Head of caudate nucleus (tissue), 42 donors: ENCODE results near the gene CGB2.
A peak's percentile ranks its signal among the peaks of the same experiment; 100 is the strongest.
"Not testable (repeated sequence)": the region's sequence is repeated elsewhere in the genome, so short reads cannot be mapped to it uniquely, and the experiment has no call there.

ENCODE experiments used
- DNase-seq, 42 donors: peaks; one replicate each; pipeline versions ENCODE4 v3.0.0 to v3.0.0-alpha.2; 2020 to 2021; ENCODE audit warnings: mixed read lengths in 7 of 42
- intact Hi-C: fragments of 100-400 bp; cut with DNase I; formaldehyde crosslinking; loops from one replicate; pipeline ENCODE4 v1.15.0; 2022

Gene CGB2

GRCh38 chr19:49031642-49032301 is at the start of gene CGB2:
Gene CGB2, plus strand, starts transcription at chr19:49031890. Its CDS starts 206 bp downstream, at chr19:49032096.
- peak in 1 of 42 donors; percentile 39 for DNase-seq
- intact Hi-C loops = not testable (repeated sequence)

- no peak for DNase-seq
- intact Hi-C loops = no loop called here
Observed at GRCh38 chr19:48982280-48982679, 49.4 kb upstream of the CGB2 start.

GRCh38 chr19:48985711-48986110 is 46.0 kb upstream of the CGB2 start:
- DNase-seq = no peak
- intact Hi-C loops = no loop called here

GRCh38 chr19:48986211-48986610 is 45.5 kb upstream of the CGB2 start:
- intact Hi-C loops = no loop called here
- no peak for DNase-seq

DNA sequence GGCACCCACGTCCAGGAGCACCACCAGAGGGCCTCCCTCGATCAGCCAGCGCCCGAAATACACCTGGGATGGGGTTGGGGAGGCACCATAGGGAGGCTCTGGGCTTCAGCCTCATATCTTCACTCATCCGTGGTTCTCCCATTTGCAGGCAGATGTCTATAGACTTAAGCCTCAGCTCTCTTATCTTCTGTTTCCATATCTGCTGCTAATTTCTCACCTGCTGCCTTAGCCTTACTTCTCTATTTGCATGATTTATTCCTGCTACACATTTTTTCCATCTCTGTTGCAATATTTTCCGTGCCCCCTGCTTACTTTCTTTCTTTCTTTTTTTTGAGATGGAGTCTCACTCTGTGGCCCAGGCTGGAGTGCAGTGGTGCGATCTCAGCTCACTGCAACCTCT is 44.4 kb upstream of the CGB2 start:
- intact Hi-C loops = no loop called here
- no peak for DNase-seq

GRCh38 chr19:48988286-48988685 is 43.4 kb upstream of the CGB2 start:
- intact Hi-C loops = no loop called here
- no peak for DNase-seq

- intact Hi-C loops = no loop called here
- no peak for DNase-seq
Observed at GRCh38 chr19:48988860-48989259, 42.8 kb upstream of the CGB2 start.

- intact Hi-C loops = no loop called here
- DNase-seq = peak in 9 of 42 donors; percentile 11 to 52 (median 28)
Observed at GRCh38 chr19:48989701-48990291, 41.9 kb upstream of the CGB2 start.

- DNase-seq = no peak
- intact Hi-C loops = no loop called here
Observed at GRCh38 chr19:48990400-48990799, 41.3 kb upstream of the CGB2 start.

DNA sequence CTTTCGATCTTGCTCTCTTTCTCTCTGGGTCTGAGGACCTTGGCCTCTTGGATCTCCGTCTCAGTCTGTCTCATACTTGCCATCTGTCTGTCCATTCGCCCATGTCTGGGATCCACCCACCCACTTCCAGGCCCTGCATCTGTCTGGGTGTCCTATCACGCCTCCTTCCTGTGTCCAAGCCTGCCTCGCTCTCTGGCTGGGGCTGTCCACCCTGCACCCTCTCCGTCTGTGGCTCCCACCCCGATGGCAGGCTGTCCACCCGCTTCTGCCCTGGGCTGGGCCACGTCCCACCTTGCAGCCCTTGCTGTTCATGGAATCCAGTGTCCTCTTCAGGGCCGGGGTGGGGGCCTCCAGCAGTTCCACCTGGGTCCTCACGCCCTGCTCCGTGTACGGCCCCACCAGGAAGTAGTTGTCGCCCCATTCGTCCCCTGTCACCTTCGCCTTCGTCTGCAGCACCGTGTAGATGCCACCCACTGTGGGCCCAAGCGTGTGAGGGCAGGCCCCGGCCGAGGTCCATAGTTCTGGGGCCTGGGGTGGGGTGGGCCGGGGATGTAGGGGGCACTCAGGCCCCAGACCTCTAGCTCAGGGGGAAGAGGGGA is 40.6 kb upstream of the CGB2 start:
- intact Hi-C loops = no loop called here
- no peak for DNase-seq

DNA sequence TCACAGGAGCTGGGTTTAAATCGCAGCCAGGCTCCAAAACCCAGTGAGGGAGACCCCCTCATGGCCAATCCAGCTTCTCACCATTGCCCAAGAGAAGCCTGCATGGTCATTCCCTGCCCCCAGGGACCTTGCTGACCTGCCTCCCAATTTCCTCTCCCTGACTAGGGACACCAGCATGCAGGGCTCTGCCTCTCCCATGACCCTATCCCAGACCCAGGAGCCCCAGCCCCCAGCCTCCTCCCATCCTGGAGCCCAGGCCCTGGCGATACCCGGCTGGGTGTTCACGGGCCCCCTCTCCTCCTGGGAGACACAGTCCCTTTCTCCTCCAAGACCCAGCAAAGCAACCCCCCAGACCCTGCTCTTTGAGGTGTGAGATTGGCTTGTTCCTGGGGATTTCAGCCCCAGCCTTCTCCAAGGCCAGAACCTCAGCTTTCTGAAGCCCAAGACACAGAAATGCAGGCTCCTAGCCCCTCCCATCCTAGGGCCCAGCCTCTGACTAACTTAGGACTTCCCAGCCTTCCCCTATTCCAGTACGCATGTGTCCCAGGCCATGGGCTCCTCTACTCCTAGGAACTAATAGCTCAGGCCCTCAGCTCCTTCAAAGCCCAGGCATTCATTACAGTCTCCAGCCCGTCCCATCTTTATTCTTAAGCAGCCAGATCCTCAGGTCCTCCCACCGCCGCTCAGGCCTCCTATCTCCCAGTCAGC is 39.7 kb upstream of the CGB2 start:
- peak in 30 of 42 donors; percentile 25 to 79 (median 42) for DNase-seq

DNA sequence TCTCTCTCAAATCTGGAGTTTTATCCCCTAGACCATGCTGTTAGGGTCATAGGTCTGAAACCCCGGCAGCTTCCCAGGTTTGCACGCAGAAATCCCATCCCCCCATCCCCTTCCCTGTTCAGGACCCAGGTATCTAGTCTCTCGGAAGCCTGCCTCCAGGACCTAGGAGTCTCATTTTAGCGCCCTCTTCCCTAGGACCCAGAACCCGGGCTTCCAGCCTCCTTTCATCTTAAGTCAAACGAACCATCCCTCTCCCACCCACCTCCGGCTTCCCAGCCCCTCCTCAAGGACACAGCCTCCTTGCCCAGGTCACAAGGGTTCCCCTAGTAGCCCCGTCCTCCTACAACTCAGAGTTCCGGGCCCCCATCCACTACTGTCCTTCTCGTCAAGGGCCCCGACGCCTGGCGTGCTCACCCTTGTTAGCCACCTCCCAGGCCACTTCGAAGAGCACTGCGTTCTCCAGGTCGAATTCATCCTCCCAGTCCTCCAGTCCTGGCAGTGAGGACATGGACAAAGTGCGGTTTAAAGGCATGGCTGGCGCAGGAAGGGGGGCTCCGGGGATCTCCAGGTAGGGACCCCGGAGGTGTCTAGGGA is 39.0 kb upstream of the CGB2 start:
- peak in 24 of 42 donors; percentile 8 to 53 (median 28) for DNase-seq
- intact Hi-C loops = no loop called here

More for the DNA sequence above, 39.7 kb upstream of the CGB2 start:
- intact Hi-C loops = no loop called here

DNA sequence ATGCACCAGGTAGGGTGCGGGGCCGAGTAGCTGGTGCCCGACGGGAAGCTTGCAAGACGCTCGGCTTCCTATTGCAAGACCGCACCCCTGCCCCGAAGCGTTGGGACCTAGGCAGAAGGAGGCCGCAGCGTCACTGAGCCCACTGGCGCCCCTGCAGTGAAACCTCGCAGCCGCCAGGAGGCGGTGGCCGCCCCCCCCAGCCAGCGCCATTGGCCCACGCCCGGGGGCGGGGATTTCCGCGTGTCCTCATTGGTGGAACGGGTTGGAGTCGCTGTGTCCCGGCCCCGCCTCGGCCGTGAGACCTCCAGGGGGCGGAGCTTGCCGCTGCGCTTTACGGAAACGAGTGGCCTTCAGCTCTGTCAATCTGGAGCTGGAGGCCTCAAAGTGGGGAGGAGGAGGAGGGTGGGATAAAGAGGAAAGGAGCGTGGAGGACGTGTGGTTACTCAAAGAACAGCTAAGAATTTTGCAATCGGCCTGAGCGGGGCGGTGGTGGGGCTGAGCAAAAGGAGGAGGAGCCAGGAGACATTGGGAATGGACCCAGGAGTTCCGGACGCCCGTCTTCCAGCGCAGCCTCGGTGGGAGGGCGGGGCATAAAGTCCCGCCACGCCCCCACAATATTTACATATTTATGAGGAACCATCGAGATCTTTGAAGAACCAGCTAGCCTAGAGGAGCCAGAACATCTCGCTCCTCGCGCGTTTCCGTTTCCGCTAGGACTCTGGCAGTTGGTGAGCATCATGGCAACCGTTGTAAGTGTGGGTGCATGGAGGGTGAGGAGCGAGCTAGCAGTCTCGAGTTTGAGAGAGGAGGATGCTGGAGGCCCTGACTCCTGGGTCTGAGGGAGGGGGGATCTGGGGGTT is 38.3 kb upstream of the CGB2 start, which contains the start of the genes GYS1 and RUVBL2:
Gene GYS1, minus strand, starts transcription at position 135 of the 860 bp plus-strand sequence. CDS start 197 bp downstream, outside the sequence.
Gene RUVBL2, plus strand, starts transcription at position 713 of the 860 bp plus-strand sequence. Its CDS starts 25 bp downstream, at position 738.
- intact Hi-C loops = no loop called here
- peak; percentile 98 to 100 (median 100) for DNase-seq

- peak in 5 of 42 donors; percentile 12 to 36 (median 22) for DNase-seq
- intact Hi-C loops = no loop called here
Observed at GRCh38 chr19:48994035-48994386, 37.7 kb upstream of the CGB2 start.

GRCh38 chr19:48997972-48998371 is 33.7 kb upstream of the CGB2 start:
- DNase-seq = peak in 13 of 42 donors; percentile 18 to 50 (median 39)
- intact Hi-C loops = no loop called here

GRCh38 chr19:48999481-49000325 is 32.0 kb upstream of the CGB2 start:
- peak in 35 of 42 donors; percentile 12 to 71 (median 49) for DNase-seq
- intact Hi-C loops = no loop called here

- intact Hi-C loops = no loop called here
Observed at GRCh38 chr19:49004133-49004532, 27.6 kb upstream of the CGB2 start.

More at GRCh38 chr19:49004133-49004532, 27.6 kb upstream of the CGB2 start:
- no peak for DNase-seq
